Measurements from ENCODE around the gene PRPF4. TPM values are rescaled to one million over a fixed set of nuclear protein-coding genes. Genes with fewer than 3 reads are reported as not detected.
"Not testable (repeated sequence)": the region's sequence is repeated elsewhere in the genome, so short reads cannot be mapped to it uniquely, and the experiment has no call there.

Gene PRPF4
- total and polyA plus RNA-seq, 4 donors, result 7.5 to 20.6 (median 17.3) TPM

GRCh38 chr9:113246928-113247327 is 28.5 kb upstream of the PRPF4 start:
- no peak for DNase-seq
- no peaks in the 10 kb centered on the region for H3K27me3 ChIP-seq (ENCODE audit: control insufficient read depth in 3 of 3, insufficient read depth in 3 of 3, low read length in 2 of 3)
- ATAC-seq (ENCODE audit: insufficient read depth, low FRiP score), result no peak
- no peak overlapping the region for H3K27ac ChIP-seq (ENCODE audit: low read depth in 1 of 2, low read length in 1 of 2)
- H3K4me1 ChIP-seq (ENCODE audit: control insufficient read depth in 5 of 5, insufficient read depth in 5 of 5, low read length in 5 of 5), result peaks cover 0 to 2% (median 0%) of the 10 kb centered on the region in 5 donors
- 87 to 93% methylated on average over 6 of the region's 6 CpGs for WGBS, 2 donors
- TF ChIP-seq CTCF (IDR thresholded peaks at IDR 0.05; ENCODE audit: control extremely low read depth, extremely low read depth), result no peak
- H3K9ac ChIP-seq (ENCODE audit: insufficient read depth in 1 of 2, low read length in 2 of 2), result no peak overlapping the region
- no peak overlapping the region for H3K4me3 ChIP-seq
- H3K36me3 ChIP-seq (ENCODE audit: control insufficient read depth in 4 of 4, insufficient read depth in 4 of 4, low read length in 4 of 4), result no peaks in the 10 kb centered on the region
- H3K9me3 ChIP-seq (ENCODE audit: control insufficient read depth in 4 of 4, insufficient read depth in 3 of 4, low read length in 3 of 4), result no peaks in the 10 kb centered on the region

GRCh38 chr9:113247640-113248039 is 27.8 kb upstream of the PRPF4 start:
- H3K27me3 ChIP-seq (ENCODE audit: control insufficient read depth in 3 of 3, insufficient read depth in 3 of 3, low read length in 2 of 3), result no peaks in the 10 kb centered on the region
- ATAC-seq (ENCODE audit: insufficient read depth, low FRiP score), result no peak
- no peak for TF ChIP-seq CTCF (IDR thresholded peaks at IDR 0.05; ENCODE audit: control extremely low read depth, extremely low read depth)
- no peak for DNase-seq
- no peaks in the 10 kb centered on the region for H3K9me3 ChIP-seq (ENCODE audit: control insufficient read depth in 4 of 4, insufficient read depth in 3 of 4, low read length in 3 of 4)
- no peak overlapping the region for H3K27ac ChIP-seq (ENCODE audit: low read depth in 1 of 2, low read length in 1 of 2)
- no peak overlapping the region for H3K4me3 ChIP-seq
- H3K9ac ChIP-seq (ENCODE audit: insufficient read depth in 1 of 2, low read length in 2 of 2), result no peak overlapping the region
- H3K36me3 ChIP-seq (ENCODE audit: control insufficient read depth in 4 of 4, insufficient read depth in 4 of 4, low read length in 4 of 4), result no peaks in the 10 kb centered on the region
- H3K4me1 ChIP-seq (ENCODE audit: control insufficient read depth in 5 of 5, insufficient read depth in 5 of 5, low read length in 5 of 5), result peaks cover 0 to 2% (median 0%) of the 10 kb centered on the region in 5 donors

GRCh38 chr9:113249661-113250060 is 25.8 kb upstream of the PRPF4 start:
- not testable (repeated sequence) for H3K36me3 ChIP-seq (ENCODE audit: control insufficient read depth in 4 of 4, insufficient read depth in 4 of 4, low read length in 4 of 4); H3K9ac ChIP-seq (ENCODE audit: insufficient read depth in 1 of 2, low read length in 2 of 2); DNase-seq; H3K27me3 ChIP-seq (ENCODE audit: control insufficient read depth in 3 of 3, insufficient read depth in 3 of 3, low read length in 2 of 3); H3K27ac ChIP-seq (ENCODE audit: low read depth in 1 of 2, low read length in 1 of 2); H3K9me3 ChIP-seq (ENCODE audit: control insufficient read depth in 4 of 4, insufficient read depth in 3 of 4, low read length in 3 of 4); H3K4me1 ChIP-seq (ENCODE audit: control insufficient read depth in 5 of 5, insufficient read depth in 5 of 5, low read length in 5 of 5); H3K4me3 ChIP-seq; ATAC-seq (ENCODE audit: insufficient read depth, low FRiP score)
- 98 to 99% methylated on average over 2 of the region's 2 CpGs for WGBS, 2 donors

- ATAC-seq (ENCODE audit: insufficient read depth, low FRiP score) (no peak), DNase-seq (no peak)
- 96 to 100% methylated on average over 2 of the region's 2 CpGs for WGBS, 2 donors
Measured at GRCh38 chr9:113250807-113251206, 24.7 kb upstream of the PRPF4 start.

More at GRCh38 chr9:113250807-113251206, 24.7 kb upstream of the PRPF4 start:
- H3K4me1 ChIP-seq (ENCODE audit: control insufficient read depth in 5 of 5, insufficient read depth in 5 of 5, low read length in 5 of 5), result no peaks in the 10 kb centered on the region
- no peak overlapping the region for H3K9ac ChIP-seq (ENCODE audit: insufficient read depth in 1 of 2, low read length in 2 of 2)
- no peak overlapping the region for H3K4me3 ChIP-seq
- H3K27ac ChIP-seq (ENCODE audit: low read depth in 1 of 2, low read length in 1 of 2), result no peak overlapping the region
- no peaks in the 10 kb centered on the region for H3K27me3 ChIP-seq (ENCODE audit: control insufficient read depth in 3 of 3, insufficient read depth in 3 of 3, low read length in 2 of 3)
- TF ChIP-seq CTCF (IDR thresholded peaks at IDR 0.05; ENCODE audit: control extremely low read depth, extremely low read depth), result no peak
- H3K36me3 ChIP-seq (ENCODE audit: control insufficient read depth in 4 of 4, insufficient read depth in 4 of 4, low read length in 4 of 4), result peaks cover 0 to 2% (median 0%) of the 10 kb centered on the region in 4 donors
- H3K9me3 ChIP-seq (ENCODE audit: control insufficient read depth in 4 of 4, insufficient read depth in 3 of 4, low read length in 3 of 4), result no peaks in the 10 kb centered on the region

Data from lung (tissue), 12 donors.